Medulla oblongata (tissue), 1 donor: ENCODE results near the gene NEK1.
"Not testable (repeated sequence)": the region's sequence is repeated elsewhere in the genome, so short reads cannot be mapped to it uniquely, and the experiment has no call there.

Experiments
- DNase-seq: peaks from one replicate; pipeline ENCODE4 v3.0.0-alpha.2; 2015; ENCODE audit errors: extremely low spot score

NEK1 gene

DNA sequence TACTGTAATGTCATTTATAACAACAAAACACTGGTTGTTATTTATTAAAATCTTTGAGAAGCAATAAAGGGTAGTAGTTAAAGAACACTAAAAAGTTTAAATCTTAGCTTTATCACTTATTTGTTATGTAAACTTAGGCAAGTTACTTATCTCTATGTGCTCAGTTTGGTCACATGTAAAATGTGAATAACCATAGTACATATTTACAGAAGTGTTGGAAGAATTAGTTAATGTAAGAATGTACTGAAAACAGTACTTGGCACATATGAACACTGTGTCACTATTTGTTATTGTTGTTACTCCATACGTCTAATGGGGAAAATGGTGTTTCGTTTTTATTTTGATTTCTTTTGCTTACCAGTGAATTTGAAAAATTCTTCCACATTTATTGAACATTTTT is 9.1 kb downstream of the NEK1 start:
- no peak for DNase-seq

DNA sequence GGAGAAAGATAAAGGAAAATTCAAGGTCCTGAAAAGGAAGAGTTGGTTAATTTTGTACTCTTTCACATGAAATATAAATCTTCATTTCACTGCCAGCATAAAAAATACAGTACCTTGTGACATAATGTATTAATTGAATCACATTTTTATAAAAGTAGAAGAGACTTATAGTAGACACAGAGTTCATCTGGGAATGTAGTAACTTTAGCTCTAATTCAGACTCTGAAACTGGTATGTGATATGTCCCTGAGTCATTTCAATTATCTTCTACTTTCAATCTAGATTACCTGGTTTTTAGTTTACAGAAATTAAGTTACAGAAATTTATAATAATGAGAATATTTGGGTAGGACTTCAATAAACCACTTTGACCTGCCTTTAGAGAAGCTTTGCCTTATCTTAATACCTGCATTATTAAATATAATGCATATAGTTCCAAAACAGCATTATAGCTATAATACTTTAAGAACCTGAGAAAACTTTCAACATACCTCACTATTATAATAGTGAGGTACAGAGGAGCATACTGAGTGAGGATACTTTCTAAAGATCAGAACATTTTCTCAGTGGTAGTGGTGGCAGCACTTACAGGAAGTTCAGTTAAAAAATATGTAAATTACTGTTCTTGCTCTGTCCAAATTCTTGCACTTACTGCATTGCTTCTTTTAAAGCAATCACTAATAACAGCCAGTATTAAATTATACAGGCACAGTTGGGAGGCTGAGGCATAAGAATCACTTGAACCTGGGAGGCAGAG is 11.2 kb downstream of the NEK1 start:
- no peak for DNase-seq

DNA sequence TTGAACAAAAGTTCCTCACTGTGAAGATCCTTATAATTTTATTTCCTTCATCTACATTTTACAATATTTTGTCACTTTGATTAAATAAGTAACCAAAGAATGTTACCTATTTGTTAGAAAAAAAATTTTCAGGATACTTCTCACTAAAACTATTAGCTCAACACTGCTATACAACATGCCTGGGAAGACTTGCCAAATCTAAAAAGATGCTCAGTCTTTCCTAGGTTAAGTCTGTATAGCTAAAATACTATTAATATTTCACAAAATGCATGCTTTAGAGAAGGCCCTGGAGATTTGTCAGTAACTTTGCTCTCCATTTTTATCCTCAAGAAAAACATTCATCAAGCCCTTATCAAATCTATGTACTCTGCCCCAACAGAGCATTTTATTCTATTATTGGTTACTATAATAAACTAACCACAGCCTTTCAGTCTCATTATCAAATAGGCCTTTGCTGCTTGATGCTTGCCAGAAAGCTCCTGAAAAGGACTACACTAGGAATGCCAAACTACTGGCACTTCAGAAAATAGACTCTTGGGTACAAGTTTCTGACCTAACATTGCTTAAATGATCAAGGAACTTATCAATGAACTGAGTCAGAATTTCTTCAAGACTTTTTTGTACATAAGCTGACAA is 17.7 kb downstream of the NEK1 start:
- no peak for DNase-seq

DNA sequence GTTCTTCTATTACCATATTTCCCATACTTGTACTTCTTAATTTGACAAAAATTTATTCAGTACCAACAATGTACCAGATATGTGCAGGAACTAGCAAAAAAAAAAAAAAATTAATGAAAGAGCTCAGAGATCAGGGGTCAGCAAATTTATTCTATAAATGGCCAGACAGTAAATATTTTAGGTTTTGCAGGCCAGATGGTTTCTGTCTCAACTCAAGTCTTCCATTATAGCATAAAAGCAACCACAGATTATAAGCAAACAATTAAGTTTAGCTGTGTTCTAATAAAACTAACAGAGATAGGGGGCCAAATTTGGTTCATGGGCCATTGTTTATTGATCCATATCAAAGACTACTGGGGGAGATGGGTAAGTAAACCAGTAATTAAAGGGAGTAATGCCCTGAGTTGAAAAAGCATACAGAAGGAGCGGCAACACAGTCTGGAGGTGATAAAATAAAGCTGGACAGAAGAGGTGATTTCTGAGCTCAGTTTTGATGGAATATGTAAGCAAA is 19.3 kb downstream of the NEK1 start:
- DNase-seq, result no peak

DNA sequence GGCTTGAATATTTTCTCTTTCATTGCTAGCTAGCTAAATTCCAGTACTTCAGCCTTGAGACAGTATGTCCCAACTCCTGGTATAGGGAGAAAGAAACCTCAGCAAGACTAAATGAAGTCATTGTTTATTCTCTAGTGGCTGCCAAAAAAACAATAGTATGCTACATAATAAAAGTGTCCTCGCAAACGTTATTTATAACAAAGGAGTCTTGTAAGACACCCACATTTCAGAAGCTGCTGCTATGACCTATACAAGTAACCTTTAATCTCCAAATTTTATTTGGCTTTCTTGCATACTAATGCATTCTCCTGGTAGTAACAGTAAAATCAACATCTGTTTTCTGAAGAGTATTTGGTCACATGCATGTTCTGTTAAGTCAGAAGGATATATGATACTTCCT is 28.8 kb downstream of the NEK1 start:
- peak; percentile 23 for DNase-seq

DNA sequence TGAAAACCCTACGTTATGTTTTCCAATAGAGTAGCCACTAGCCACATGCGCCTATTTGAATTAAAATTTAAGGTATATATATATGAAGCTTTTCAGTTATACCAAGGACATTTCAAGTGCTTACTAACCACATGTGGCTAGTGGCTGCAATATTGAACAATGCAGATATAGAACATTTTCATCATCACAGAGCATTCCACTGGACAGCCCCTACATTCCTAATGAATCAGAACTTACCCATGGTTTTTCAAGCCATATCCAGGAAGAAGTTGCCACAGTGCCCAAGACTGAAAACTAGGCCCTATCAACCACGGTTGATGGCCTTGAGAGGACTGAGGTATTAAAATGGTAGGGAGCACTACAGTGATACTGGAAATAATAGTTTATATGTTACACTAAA is 29.7 kb downstream of the NEK1 start:
- DNase-seq, result no peak

DNA sequence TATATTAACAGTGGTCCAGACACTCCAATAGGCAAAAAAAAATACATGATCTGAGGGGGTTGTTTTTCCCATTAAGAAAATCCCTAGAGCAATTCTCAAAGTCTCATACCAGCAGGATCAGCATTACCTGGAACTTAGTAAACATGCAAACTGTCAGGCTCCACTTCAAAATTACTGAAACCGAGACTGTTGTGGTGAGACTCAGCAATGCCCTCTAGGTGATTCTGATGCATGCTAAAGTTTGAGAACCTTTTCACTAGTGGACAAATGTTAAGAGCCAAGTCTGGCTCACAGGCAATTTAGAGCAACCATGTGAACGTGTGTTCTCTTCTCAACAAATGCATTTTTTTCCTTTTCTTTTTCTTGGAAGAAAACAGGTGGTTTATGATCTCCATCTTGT is 30.2 kb downstream of the NEK1 start:
- no peak for DNase-seq

DNA sequence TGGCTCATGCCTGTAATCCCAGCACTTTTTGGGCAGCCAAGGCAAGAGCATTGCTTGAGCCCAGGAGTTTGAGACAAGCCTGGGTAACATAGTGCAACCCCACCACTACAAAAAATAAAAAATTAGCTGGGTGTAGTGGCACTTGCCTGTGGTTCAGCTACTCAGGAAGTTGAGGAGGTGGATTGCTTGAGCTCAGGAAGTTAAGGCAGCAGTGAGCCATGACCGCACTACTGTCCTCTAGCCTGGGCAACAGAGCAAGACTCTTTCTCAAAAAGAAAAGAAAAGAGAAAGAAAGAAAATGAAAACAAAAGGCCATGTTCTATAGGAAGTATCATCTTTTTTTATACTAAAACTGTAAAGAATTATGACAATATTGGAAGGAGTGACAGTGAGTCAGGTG is 38.5 kb downstream of the NEK1 start:
- no peak for DNase-seq

DNA sequence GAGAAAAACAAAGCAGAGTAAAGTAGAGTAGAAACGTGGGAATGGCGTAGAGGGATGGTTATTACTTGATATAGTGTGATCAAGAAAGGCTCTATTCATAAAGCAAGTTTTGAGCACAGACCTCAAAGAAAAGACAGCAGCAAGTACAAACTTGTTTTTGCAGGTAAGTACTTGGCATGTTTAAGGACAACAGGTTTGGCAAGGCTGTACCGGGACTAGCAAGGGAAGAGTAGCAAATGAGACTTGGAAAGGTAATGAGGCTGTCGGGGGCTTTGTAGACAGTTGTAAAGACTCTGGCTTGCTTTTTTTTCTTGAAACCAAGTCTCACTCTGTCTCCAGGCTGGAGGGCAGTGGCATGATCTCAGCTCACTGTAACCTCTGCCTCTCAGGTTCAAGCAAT is 40.9 kb downstream of the NEK1 start:
- DNase-seq, result no peak

DNA sequence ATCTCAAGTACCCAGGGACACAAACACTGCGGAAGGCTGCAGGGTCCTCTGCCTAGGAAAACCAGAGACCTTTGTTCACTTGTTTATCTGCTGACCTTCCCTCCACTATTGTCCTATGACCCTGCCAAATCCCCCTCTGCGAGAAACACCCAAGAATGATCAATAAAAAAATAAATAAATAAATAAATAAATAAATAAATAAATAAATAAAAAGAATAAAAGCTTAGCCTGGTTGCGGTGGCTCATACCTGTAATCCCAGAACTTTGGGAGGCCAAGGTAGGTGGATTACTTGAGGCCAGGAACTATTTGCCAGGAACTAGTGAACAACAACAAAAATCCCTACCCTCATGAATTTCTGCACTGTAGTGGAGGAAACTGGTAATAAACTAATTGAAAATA is 41.4 kb downstream of the NEK1 start:
- DNase-seq, result not testable (repeated sequence)

DNA sequence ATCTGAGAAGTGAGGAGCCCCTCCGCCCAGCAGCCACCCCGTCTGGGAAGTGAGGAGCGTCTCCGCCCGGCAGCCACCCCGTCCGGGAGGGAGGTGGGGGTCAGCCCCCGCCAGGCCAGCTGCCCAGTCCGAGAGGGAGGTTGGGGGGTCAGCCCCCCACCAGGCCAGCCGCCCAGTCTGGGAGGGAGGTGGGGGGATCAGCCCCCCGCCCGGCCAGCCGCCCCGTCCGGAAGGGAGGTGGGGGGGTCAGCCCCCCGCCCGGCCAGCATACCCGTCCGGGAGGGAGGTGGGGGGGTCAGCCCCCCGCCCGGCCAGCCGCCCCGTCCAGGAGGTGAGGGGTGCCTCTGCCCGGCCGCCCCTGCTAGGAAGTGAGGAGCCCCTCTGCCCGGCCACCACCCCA is 42.1 kb downstream of the NEK1 start:
- DNase-seq, result not testable (repeated sequence)

DNA sequence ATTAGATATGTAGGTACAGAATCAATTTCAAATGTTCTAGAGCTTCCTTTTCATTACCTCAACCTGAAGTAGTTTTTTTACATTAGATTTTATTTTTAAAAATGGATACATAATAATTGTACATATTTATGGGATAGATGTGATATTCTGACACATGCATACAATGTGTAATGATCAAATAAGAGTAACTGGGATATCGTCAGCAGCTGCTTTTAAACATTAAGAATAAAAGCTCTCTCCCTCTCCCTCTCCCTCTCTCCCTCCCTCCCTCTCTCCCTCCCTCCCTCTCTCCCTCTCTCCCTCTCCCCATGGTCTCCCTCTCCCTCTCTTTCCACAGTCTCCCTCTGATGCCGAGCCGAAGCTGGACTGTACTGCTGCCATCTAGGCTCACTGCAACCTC is 43.2 kb downstream of the NEK1 start:
- DNase-seq, result not testable (repeated sequence)

DNA sequence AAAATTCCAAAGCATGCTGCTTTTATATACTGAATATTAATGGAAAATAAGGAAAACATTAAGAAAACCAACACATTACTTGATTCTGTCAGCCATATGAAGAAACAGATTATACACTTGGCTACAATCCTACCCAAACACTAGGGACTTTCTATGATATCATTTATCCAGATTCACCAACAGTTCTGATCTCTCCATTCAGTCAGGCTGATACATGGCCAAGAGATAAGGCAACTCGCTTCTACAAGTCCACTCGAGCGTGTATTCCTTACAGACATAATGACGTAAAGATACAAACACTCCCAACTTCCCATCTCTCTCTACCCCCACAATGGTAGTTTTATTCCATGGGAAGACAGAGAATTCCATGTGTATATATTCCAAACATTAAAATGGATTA is 44.5 kb downstream of the NEK1 start:
- no peak for DNase-seq

DNA sequence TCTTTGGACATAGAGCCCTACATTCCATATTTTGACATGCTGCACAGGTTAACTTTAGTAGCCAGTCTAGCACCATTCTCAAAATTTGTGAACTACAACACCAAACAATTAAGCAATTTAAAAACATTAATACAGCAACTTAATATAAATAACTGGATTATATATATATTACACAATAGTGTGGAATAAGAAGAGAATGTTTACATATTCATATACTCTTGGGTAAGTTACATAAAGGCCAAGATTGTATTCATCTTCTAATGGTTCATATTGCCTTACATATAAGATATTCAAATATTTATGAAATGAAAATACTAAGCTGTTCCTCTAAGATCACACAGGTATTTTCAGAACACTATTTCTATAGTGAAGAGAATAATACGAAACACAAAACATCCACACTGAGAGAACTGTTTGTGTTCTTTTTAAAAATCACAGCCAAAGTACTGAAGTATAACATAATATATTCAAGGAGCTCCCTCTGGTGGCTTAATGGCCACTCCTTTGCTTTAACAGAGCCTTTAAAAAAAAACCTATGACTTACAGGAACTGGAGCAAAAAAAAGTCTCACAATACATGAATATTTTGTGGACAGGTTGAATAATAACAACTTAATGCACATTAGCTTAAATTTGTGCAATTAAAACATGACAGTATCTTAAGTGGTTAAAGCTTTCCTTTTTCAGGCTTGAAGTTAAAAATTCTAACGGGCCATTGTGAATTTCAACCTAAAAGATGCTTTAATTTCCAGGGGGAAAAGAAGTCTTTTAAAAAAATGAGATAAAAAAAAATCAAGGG is 46.2 kb downstream of the NEK1 start:
- DNase-seq, result peak; percentile 78

DNA sequence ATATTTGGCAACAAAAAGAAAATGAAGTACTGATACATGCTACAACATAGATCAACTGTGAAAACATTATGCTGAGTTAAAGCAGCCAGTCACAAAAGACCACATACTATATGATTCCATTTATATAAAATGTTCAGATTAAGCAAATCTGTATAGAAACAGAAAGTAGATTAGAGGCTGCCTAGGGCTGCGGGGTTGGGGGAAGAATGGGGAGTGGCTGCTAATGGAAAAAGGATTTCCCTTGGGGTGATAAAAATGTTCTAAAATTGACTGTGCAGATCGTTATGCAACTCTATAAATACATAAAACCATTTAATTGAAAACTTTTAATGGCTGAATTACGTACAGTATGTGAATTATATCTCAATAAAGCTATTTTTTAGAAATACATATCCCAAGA is 46.8 kb downstream of the NEK1 start:
- DNase-seq, result no peak

DNA sequence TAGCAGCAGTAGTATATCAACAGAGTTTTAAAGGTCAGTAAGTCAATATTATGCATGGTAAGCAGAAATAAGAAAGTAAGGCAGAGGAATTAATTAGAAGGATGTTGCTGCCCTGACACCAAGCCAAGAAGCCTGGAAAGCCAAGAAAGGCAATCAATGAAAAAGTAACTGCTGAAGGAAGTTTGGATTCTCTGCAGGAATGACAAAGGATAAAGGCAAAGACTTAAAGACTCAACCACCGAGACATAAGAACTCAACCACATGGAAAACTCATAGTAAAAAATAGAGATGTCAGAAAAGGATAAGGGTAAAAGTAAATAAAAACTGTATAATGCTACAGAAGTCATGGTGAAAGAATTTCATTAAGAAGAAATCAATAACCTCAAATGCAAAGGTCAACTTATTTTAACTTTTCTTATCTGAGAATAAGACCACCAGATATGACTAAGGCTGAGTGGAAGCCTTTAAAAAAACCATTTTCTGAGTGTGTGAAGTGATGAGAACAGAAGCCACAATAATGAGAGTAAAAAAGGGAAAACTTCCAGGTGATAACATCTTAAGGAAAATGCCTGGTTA is 55.2 kb downstream of the NEK1 start:
- DNase-seq, result peak; percentile 31

DNA sequence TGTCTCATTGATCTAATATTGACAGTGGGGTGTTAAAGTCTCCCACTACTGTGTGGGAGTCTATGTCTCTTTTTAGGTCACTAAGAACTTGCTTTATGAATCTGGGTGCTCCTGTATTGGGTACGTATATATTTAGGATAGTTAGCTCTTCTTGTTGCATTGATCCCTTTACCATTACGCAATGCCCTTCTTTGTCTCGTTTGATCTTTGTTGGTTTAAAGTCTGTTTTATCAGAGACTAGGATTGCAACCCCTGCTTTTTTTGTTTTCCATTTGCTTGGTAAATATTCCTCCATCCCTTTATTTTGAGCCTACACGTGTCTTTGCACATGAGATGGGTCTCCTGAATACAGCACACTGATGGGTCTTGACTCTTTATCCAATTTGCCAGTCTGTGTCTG is 65.8 kb downstream of the NEK1 start:
- DNase-seq, result not testable (repeated sequence)

DNA sequence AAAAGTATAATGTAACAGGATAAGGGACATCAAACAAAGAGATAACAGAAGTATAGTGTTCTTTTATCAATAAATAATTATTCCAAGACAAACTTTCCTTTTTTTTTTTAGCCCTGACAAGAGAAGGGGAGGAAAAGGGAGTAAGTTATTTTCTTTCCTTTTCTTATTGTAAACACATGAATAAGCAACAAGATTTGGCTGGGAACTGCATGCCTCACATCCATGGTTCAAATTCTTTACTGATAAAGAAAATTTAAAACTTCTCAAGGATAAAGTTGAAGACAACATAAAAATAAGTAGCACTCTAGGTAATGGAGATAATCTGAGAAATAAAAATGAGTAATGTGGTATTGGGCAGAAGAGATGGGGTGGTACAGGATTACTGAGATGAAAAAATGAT is 71.6 kb downstream of the NEK1 start:
- no peak for DNase-seq

DNA sequence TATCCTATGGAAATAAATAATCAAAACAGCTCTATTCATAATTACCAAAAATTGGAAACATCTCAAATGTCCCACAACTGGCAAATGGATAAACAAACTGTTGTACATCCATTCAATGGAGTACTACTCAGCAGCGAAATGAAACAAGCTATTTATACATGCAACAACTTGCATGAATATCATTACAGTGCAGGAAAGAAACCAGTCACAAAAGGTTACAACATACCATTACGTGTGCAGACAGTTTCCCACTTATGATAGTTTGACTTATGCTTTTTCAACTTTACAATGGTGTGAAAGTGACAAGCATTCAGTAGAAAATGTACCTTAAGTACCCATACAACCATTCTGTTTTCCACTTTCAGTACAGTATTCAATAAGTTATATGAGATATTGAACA is 82.3 kb downstream of the NEK1 start:
- no peak for DNase-seq

DNA sequence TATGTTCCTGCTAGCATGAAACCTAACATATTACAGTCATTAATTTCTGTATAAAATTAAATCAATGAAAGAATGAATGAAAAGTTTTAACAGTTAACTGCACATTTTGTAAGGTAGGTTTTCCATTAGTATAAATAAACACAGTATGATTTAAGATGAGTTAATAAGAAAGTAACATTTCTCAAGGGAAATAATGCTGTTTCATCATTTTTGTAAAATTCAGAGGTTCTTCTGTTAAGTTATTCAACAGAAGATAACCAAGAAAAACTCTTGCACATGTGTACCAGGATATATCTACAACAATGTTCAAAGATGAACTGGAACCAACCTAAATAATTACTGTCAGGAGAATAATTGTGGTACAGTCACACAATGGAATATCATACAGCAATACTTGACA is 88.6 kb downstream of the NEK1 start:
- DNase-seq, result no peak

DNA sequence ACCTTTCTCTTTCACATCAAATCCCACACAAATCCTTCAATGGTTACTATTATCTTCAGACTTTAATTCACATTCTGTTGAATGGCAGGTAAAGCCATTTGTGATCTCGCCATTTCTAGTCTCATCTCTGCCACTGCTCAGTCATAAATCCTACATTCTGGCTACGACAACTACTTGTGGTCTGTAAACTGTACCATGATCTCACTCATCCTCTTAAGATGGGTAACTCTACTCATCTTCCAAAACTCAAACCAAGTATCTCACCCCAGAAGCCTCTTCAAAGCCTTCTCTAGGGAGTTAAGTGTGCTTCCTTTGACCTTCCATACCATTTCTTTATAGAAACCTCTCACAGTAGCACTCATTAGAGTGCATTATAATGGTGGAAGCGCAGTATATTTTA is 101.8 kb downstream of the NEK1 start:
- DNase-seq, result no peak

DNA sequence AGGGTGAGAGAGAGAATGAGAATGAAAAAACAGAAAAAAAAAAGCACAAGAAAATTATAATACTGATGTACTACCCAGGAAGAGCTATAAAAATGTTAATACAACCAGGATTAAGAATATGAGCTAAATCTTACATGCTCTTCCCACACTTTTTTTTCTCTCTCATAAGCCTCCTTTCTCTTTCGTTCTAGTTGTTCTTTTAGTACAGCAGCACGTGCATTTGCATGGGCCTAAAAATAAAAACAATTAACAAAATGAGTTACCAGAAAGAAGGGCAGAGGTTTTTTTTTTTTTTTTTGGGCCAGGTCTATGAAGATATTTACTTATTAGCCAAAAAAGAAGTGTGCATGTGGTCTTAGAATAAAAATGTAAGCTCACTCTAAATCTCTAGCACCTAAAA is 105.5 kb downstream of the NEK1 start:
- no peak for DNase-seq
